HG02610 (cell line): ENCODE data around the gene MYO1E.
A peak's percentile ranks its signal among the peaks of the same experiment; 100 is the strongest.
"Not testable (repeated sequence)": the region's sequence is repeated elsewhere in the genome, so short reads cannot be mapped to it uniquely, and the experiment has no call there.

Source experiments
- ATAC-seq: cut with Tn5 transposase; IDR thresholded peaks from one replicate; pipeline ENCODE4 v1.9.1; 2021; ENCODE audit warnings: mild to moderate bottlenecking, moderate library complexity; ENCODE audit not compliant: unreplicated experiment

Gene MYO1E

GRCh38 chr15:59372352-59373211 lies at the start of gene MYO1E:
Gene MYO1E, minus strand, starts transcription at chr15:59372871. Its CDS starts 371 bp downstream, at chr15:59372500.
- peak; percentile 64 for ATAC-seq

- ATAC-seq = no peak
Observed at GRCh38 chr15:59420986-59421618, 48.4 kb upstream of the MYO1E start.

DNA sequence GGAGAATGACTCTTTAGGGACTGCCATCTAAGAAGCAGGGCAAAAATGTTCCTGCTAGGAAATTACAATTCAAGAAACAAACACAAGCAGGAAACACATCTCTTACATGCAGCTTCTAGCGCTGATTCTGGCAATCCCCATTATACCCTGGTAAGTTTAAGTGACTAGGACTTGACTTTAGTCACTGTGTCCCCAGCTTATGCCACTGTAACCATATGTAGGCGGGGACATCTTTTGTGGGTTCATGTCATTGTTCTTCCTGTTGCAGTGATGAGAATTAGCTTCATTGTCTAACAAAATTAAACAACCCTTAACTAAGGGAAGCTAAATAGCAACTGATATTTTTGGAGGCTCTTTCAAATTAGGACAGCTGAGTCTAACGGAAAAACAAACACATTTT lies 47.4 kb upstream of the MYO1E start:
- no peak for ATAC-seq

- ATAC-seq = no peak
Observed at GRCh38 chr15:59419170-59419569, 46.5 kb upstream of the MYO1E start.

DNA sequence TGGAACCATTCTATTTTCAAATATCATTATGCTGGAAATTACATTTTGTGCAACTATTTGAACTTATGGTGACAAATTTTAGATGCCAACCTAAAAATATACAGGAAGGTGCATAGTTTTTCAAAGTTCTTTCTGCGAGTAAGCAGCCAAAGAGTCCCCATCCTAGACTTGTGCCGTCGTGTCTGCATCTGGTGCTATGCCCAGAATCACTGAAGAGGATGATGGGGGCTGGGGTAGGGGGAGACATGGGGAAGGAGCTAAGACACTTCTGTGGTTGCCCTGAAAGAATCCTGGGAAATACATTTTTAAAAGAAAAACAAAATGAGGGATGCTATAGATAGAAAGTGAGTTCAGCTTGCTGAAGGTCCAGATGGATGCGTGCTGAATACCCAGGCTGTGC lies 44.1 kb upstream of the MYO1E start:
- ATAC-seq = no peak

DNA sequence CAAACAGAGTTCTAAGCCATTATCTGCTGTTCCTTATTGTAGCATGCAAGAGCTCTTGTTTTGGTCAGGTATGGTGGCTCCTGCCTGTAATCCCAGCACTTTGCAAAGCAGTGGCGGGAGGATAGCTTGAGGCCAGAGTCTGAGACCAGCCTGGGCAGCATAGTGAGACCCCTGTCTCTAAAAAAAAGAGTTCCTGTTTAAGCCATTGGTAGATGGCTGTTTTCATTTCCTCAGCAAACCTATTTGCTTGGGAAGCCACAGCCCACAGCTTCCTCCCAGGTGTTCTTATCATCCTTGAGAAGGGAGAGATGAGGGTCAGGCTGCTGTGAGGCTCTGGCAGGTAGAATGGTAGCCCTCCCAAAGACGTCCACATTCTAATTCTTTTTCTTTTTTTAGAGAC lies 40.9 kb upstream of the MYO1E start:
- ATAC-seq = no peak

DNA sequence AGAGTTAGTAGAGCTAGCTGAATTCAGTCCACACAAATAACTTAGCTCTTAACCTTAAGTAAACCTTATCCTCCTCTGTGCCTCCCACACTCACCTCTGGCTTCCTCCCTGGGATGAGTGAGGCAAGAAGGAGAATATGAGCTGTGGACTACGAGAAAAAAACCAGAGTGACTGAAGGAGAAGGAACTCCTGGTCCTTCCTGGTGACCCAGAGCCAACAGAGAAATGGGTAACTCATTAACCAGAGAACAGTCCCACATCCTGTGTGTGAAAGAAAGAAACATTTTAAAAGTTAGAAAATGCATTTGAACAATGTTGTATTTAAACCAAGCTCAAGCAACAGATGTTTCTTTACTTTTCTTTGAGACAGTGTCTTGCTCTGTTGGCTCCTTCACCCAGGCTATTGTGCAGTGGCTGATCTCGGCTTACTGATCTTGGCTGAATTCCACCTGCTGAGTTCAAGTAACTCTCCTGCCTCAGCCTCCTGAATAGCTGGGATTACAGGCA lies 37.8 kb upstream of the MYO1E start:
- ATAC-seq = no peak

DNA sequence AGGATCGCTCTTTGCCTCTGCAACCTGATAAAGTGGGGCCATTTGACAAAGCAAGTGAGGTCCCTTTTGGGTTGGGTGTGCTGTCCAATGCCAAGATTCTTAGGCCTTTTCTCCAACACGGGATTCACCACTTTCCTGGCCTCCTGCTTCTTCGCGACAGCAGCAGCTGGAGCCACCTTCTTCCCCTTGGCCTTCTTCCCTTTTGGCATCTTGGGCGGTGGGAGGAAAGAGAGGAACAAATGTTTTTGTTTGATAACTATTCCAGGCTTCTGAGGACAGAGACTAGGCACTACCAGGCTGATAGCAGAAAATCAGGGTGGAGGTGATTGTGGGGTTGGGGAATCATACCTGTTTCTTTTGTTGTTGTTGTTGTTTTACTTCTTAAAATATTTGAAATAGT lies 35.3 kb upstream of the MYO1E start:
- ATAC-seq = no peak

GRCh38 chr15:59406446-59406845 lies 33.8 kb upstream of the MYO1E start:
- peak; percentile 32 for ATAC-seq

DNA sequence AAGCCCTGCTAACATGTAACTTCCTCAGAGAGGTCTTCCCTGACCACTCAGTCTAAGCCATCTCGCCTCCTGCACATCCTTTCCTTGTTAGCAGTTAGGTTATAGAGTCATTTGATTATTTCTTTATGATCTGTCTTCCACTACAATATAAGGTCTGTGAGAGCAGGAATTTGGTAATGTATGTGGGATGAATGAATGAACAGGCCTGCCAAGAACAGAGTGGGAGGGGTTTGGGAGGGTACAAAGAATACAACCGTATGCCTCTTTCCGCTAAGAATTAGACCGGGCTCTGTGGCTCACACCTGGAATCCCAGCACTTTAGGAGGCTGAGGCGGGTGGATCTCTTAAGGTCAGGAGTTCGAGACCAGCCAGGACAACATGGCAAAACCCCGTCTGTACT lies 32.4 kb upstream of the MYO1E start:
- no peak for ATAC-seq

DNA sequence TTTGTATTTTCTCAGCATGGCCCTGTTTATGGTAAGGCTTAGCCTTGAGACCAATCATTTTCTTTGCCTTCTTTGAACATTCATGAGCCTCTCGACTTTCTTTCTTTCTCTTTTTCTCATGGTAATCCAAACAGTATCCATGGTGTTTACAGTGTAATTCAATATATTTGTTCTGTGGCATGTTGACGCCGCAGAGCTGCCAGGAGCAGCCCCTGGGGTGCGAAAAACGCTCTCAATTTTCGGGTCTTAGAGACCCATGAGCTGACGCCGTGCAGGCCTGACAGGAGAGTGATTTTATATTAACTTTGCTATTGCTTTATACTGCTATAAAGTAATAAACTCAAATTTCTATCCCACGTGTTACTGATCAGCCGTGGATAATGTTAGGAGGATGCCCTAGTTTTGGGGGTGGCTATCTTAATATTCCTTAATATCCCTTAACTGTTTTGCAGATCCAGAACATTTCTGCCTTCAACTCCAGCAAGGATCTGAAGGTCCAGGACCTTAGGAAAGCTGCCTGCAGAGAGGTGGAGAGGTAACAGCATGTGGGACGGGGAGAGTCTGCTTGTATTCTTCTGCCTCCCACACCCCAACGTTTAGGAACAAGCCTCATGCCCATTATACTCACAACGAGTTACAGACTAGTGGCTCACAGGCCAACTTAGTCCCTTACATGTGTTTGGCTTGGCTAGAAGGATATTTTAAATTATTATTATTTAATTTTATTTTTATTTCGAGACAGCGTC lies 29.3 kb upstream of the MYO1E start:
- ATAC-seq = no peak

DNA sequence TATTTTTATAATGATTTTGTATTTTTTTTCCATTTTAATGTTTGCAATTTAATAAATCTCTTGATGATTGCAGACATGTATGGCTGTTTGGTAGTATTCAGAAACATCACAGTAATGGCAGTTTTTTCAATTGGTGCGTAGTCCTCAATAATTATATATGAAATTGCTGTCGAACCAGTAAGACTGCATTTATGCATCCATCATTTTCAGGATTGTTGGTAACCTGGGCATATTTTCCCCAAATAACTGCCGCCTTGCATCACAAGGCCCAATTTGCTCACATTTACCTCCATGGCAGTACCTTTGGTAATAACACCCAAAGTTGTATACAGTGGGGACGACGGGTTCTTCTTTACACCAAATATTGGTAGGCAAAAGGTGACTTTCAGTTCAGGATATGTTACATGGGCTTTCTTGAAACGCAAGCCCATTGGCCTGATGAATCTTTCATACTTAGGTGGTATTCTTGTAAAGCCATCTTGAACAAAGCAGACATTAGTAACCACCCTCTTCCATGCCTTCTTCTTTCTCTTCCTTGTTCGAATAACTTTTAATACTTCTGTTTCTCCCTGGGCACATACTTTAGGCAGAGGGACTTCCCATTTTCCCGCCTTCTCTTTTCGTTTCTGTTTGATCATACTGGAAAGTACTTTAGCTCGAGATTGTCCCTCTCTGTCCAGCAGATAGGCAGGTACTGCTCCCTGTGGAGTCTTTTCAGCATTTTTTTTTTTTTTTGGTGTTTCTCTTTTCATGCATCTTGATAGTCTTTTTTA lies 28.6 kb upstream of the MYO1E start:
- not testable (repeated sequence) for ATAC-seq

- ATAC-seq = no peak
Observed at GRCh38 chr15:59400103-59400813, 27.6 kb upstream of the MYO1E start.

DNA sequence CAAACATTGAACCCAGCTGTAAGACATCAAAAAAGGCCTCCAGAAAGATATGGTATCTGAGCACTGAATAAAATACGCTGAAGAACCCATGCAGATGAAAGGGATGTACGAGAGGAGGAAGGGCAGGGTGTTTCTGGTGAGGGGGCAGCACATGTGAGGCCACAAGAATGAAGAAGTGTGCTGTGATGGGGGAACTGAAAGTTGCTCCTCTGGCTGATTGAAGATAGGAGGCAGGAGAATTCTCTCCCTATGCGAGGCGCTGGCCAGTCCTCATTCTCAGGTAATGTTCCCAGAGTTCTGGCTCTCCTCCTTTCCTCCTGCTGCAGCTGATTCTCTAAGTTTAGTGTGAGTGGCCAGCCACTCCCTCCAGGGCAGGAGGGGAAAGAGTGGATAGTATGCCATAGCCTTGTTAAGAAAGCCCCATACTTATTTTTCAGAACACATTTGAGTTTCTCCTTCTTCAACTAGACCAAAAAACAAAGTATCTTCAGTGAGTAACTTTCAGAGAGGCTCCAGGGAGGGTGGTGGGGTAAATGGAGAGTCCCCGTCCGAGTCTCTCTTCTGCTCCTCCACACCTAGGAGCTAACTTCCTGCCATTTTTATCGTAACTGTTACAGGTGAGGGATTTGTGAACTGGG lies 26.9 kb upstream of the MYO1E start:
- peak; percentile 85 for ATAC-seq

DNA sequence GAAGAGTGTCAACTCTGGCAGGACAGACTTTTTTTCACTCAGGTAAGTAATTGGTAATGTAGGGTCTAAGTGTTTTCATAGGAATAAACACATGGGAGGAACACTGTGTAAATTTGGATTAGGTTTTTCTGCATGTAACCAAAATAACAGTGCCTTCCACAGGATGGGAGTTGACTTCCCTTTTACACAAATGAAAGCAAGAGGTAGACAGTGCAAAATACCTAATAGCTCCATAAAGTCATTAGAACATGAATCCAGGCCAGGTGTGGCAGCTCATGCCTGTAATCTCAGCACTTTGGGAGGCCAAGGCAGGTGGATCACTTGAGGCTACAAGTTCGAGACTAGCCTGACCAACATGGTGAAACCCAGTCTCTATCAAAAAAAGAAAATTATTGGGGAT lies 25.5 kb upstream of the MYO1E start:
- no peak for ATAC-seq

DNA sequence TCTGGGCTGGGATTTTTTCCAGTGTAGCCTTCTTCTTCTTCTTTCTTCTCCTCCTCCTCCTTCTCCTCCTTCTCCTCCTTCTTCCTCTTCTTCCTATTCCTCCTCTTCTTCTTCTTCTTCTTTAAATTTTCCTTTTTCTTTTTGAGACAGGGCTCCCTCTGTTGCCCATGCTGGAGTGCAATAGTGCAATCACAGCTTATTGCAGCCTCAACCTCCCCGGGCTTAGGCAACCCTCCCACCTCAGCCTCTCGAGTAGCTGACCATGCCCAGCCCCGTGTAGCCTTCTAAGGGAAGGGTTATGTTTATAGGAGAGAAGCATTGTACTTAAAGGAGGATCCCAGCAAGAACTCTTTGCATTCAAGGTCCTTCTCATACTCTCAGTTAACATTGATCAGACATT lies 24.0 kb upstream of the MYO1E start:
- ATAC-seq = no peak

DNA sequence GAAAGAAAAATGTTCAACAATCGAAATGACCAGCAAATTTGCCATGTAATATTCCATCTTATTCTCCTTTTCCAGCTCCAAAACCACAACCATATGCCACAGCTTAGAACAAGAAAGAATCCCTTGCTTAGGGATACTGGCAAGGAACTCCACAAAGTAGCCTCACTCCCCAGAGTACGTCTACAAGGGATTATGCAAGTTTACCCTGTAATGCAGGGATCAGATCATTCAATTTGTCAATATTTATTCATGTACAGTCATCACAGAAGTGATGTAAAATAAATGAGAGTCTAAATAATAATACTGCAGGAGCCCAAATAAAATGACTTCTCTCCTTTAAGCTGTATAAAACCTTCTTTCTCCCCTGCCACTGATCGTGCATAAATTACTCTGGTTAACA lies 23.5 kb upstream of the MYO1E start:
- ATAC-seq = no peak

GRCh38 chr15:59394166-59394661 lies 21.5 kb upstream of the MYO1E start:
- ATAC-seq = no peak

DNA sequence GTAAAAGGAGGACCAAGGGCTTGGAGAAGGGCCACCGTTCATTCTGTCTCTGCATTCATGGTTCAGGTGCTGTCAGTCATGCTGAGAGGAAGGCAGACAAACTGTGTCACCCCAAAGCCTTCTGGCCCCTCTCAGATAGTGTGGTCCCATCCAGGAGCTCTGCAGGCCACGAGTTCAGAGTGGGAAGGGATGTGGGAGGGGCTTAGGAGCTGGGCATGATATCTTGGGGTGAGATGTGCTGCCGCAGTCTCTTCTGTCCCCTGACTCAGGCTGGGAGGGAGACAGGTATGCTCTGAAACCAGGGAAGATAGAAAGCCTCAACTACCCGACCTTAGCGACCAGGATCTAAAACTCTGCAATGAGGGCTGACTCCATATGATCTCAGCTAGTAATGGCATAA lies 19.6 kb upstream of the MYO1E start:
- no peak for ATAC-seq

DNA sequence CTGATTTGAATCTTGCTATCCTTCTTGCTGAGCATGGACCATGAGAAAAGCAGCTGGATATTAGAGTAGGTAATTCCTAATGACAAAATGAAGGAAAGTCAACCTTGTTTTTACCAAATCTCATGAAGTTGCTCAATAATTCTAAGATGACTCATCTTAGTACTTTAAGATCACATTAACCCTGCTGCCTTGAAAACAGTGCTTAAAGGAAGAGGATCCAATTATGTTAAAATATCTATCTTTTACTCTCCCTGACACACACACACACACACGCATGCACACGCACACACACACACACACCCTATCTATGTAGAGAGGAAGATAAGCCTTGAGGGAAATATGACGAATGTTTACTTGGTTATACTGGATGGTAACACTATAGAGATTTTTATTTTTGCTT lies 16.0 kb upstream of the MYO1E start:
- ATAC-seq = no peak
